Pancreas (tissue), 10 donors: ENCODE data around the gene APC2. TPM values are rescaled to one million over a fixed set of nuclear protein-coding genes. Genes with fewer than 3 reads are reported as not detected.
A peak's percentile ranks its signal among the peaks of the same experiment; 100 is the strongest.

Experiments used
- ATAC-seq, 4 donors: fragments of 200-7000 bp; cut with Tn5 transposase; one replicate each; pipeline versions ENCODE4 v1.8.0 to v1.9.1; 2020; ENCODE audit warnings: mild to moderate bottlenecking in 4 of 4, moderate library complexity in 4 of 4
- DNase-seq, 6 donors: peaks; one replicate each; pipeline ENCODE4 v3.0.0-alpha.2; 2020
- FAIRE-seq: peaks from 2 replicates; lab custom pipeline; 2012; peaks lifted over from hg19 to GRCh38; lab: Jason Lieb, UNC
- H3K27ac ChIP-seq, 4 donors: fragments of 200-600 bp; sonication (generic); 1 replicate in 3 of 4; 2 replicates in 1 of 4; pipeline versions ENCODE4 v1.5.0 to v1.8.0; 2020
- H3K27me3 ChIP-seq, 4 donors: fragments of 200-600 bp; one replicate each; pipeline ENCODE4 v1.8.0; 2021
- H3K36me3 ChIP-seq, 3 donors: fragments of 200-600 bp; sonication (generic) in 1 of 3; one replicate each; pipeline versions ENCODE4 v1.5.0 to v1.8.0; 2020 to 2021
- H3K4me1 ChIP-seq, 3 donors: fragments of 200-600 bp; one replicate each; pipeline ENCODE4 v1.8.0; 2021
- H3K4me3 ChIP-seq, 4 donors: fragments of 200-600 bp; sonication (generic) in 2 of 4; one replicate each; pipeline versions ENCODE4 v1.5.0 to v1.8.0; 2020 to 2021
- H3K9me3 ChIP-seq, 4 donors: fragments of 200-600 bp; one replicate each; pipeline ENCODE4 v1.8.0; 2021
- CTCF ChIP-seq, 4 donors: fragments of 200-600 bp; sonication (generic) in 3 of 4; IDR thresholded peaks; one replicate each; pipeline versions ENCODE4 v1.5.0 to v1.8.0; 2021; ENCODE audit warnings: antibody characterized with exemption in 4 of 4
- WGBS, 2 donors: extraction: QIAGEN DNeasy Blood & Tissue Kit; methylation state at CpG; one replicate each; pipeline ENCODE4 v1.1.7; 2013; 5-methylcytosine and 5-hydroxymethylcytosine counted together
- intact Hi-C, 3 donors: fragments of 100-400 bp; cut with DNase I; formaldehyde crosslinking; loops; one replicate each; pipeline versions ENCODE4 v1.11.1 to v1.14.2; 2022
- polyA plus RNA-seq, 2 donors: library from polyadenylated mRNA; stranded (reverse); fragments of 200-250 nt; gene quantifications; one replicate each; pipeline ENCODE4 v1.2.3, GENCODE V29; 2013
- total RNA-seq, 6 donors: library from RNA; stranded (reverse); fragmentation: NEBNext Ultra II Directional in 4 of 6; extraction: Animal tissue kit (Norgen Biotek cat#: 25700) in 4 of 6; gene quantifications; one replicate each; pipeline versions ENCODE4 v1.2.1 to v1.2.4, GENCODE V29; 2021 to 2023
- donor health status: healthy with polysubstance abuse.
- donor health status: DM: no; HTN: no; CAD: no; lungs with moderate emphysema.
- donor health status: DM: no; HTN: no; CAD: no.
- donor health status: control.
- donor health status: control.
- donor health status: Bipolar disorder and iron deficiency.
- donor health status: DM: yes; HTN: yes; CAD: no.
- donor health status: DM: no; HTN: no; CAD: no.
- donor health status: DM: no; HTN: no; CAD: no.
- donor health status: DM: yes; HTN: yes; CAD: no.

The APC2 gene
- total and polyA plus RNA-seq, 8 donors = 0.04 to 0.27 (median 0.06) TPM; not detected in 1

DNA sequence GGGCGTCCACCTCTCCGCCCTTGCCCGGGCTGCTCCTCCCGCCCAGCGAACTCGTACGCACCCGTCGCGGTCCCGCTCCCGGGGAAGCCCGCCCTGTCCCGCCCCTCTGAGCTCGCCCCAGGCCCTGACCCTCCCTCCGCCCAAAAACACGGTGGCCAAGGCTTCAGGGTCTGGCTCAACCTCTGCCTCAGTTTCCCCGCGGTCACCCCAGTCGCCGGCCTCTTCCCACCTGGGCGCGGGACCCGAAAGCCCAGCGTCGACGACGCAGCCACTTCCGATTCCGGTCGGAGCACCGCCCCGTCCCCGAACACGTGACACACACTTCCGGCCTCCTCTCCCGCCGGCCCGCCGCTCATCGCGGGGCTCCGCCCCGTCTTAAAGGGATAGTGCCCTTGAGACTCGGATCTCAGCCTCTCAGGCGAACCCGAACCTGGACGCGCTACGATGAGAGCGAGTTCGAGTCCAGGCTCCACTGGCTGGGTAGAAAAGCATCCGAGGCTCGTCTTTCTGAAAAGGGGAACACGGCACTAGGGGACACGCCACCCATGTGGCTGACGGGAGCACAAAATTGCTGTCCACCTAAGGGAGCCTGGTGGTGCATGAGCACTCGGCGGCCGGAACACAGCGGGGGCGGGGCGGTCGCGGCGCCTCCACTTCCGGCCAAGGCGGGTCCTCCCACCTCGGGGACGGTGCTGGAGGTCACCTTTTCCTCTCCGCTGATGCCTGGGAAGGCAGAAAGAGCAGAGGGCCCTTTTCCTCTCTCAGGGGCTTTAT lies 29.2 kb downstream of the APC2 start, which contains the start of gene C19orf25:
Gene C19orf25 (minus strand): TSS at position 282 of the 774 bp plus-strand sequence. CDS start 312 bp downstream, outside the sequence.
- H3K36me3 ChIP-seq = no peaks in the 10 kb centered on the region
- no peaks in the 10 kb centered on the region for H3K27me3 ChIP-seq
- peaks cover 0 to 12% (median 11%) of the 10 kb centered on the region in 3 donors for H3K4me1 ChIP-seq
- peak within 1 kb of the TSS; percentile 93 to 100 (median 97) for H3K4me3 ChIP-seq
- whole genome bisulfite sequencing, 2 donors = 1 to 2% methylated on average over 48 to 71 of the region's 71 CpGs
- no peaks in the 10 kb centered on the region for H3K9me3 ChIP-seq
- peak within 1 kb of the TSS in 2 of 4 donors; percentile 4 to 61 for H3K27ac ChIP-seq
- TF ChIP-seq CTCF (IDR thresholded peaks at IDR 0.05) = no peak
- ATAC-seq = peak; percentile 98 to 99 (median 98)
- DNase-seq = peak; percentile 92 to 99 (median 94)
- peak; percentile 70 for FAIRE-seq
- intact Hi-C loops = no loop called here

DNA sequence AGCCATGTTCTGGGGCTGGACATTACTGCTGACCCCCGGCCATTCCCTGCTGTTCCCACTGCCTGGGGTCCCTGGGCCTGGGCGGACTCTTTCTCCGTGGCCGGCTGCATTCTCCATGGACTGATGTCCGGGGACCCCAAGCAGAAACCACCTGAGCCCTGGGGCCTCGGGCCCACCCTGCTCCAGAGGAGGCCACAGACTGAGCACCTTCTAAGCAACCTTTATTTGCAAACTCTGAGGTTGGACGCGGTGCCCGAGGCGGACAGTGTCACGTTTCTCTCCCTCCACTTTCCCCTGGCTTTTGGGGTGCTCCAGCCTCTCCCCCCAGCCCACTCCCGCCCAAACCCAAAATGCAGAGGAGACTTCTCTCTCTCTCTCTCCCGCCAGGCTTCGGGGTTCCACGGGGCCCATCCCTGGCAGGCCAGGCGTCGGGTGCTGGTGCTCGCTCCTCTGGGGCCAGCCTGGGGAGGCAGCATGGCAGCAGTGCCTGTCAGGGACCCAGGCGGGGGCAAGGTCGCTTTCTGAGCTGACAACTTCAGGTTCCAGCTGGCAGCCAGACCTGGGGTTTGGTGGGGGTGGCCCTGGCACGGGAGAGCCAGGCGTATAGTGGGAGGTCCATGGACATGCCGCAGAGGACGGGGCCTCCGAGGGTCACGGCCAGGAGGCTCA lies 31.4 kb downstream of the APC2 start:
- no peaks in the 10 kb centered on the region for H3K36me3 ChIP-seq
- no peak overlapping the region for H3K4me3 ChIP-seq
- ATAC-seq = no peak
- no peaks in the 10 kb centered on the region for H3K27me3 ChIP-seq
- TF ChIP-seq CTCF (IDR thresholded peaks at IDR 0.05) = no peak
- peaks cover 0 to 12% (median 11%) of the 10 kb centered on the region in 3 donors for H3K4me1 ChIP-seq
- peak in 2 of 6 donors; percentile 45 to 83 for DNase-seq
- no peaks in the 10 kb centered on the region for H3K9me3 ChIP-seq
- FAIRE-seq = no peak
- intact Hi-C loops = no loop called here
- H3K27ac ChIP-seq = no peak overlapping the region
- WGBS, 2 donors = 84 to 85% methylated on average over 26 of the region's 26 CpGs

DNA sequence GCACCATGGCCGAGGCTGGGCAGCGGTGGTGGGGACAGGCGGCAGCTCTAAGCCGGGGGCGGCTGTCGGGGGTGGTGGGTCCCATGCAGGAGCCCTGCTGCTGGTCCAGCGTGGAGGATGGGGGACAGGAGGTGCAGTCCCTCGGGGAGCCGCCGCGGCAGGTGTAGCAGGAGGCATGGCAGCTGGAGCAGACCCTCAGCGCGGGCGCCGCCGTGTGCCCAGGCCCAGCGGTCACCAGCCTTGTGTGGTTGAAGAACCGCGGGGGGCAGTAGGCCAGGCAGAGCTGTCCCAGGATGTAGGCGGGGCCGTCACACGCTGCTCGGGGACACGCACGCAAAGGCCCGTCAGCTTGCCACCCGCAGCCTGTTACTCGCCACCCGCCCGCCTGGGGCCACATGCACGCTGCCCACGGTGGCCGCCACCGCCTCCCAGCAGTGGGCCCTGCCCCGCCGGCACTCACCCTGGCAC lies 32.0 kb downstream of the APC2 start:
- no peak overlapping the region for H3K4me3 ChIP-seq
- intact Hi-C loops = no loop called here
- DNase-seq (no peak), ATAC-seq (no peak), FAIRE-seq (no peak)
- H3K9me3 ChIP-seq = no peaks in the 10 kb centered on the region
- H3K36me3 ChIP-seq = no peaks in the 10 kb centered on the region
- no peak overlapping the region for H3K27ac ChIP-seq
- no peak for TF ChIP-seq CTCF (IDR thresholded peaks at IDR 0.05)
- WGBS, 2 donors = 89 to 90% methylated on average over 27 to 36 of the region's 36 CpGs
- no peaks in the 10 kb centered on the region for H3K27me3 ChIP-seq
- H3K4me1 ChIP-seq = peaks cover 0 to 12% (median 11%) of the 10 kb centered on the region in 3 donors

- Histone ChIP-seq H3K4me1 (peaks cover 0 to 12% (median 8%) of the 10 kb centered on the region in 3 donors), H3K27me3 (no peaks in the 10 kb centered on the region), H3K36me3 (no peaks in the 10 kb centered on the region), H3K27ac (no peak overlapping the region), H3K9me3 (no peaks in the 10 kb centered on the region), H3K4me3 (no peak overlapping the region)
- no peak for FAIRE-seq
- ATAC-seq = no peak
- WGBS, 2 donors = 78 to 81% methylated on average over 34 to 37 of the region's 37 CpGs
- TF ChIP-seq CTCF (IDR thresholded peaks at IDR 0.05) = no peak
- peak in 1 of 6 donors; percentile 70 for DNase-seq
- intact Hi-C loops = no loop called here
Observed at GRCh38 chr19:1482361-1483130, 32.6 kb downstream of the APC2 start.
